CD4-positive, alpha-beta T cell treated with Interleukin-12 subunit alpha and Interleukin-12 subunit beta, for 1 hour (primary cell): Measurements from ENCODE around the gene ARRDC5.
A peak's percentile ranks its signal among the peaks of the same experiment; 100 is the strongest.
"Not testable (repeated sequence)": the region's sequence is repeated elsewhere in the genome, so short reads cannot be mapped to it uniquely, and the experiment has no call there.

Experiments
- DNase-seq: peaks from one replicate; pipeline ENCODE4 v3.0.0-alpha.2; 2020

Gene ARRDC5

GRCh38 chr19:4867534-4868285 is 35.0 kb downstream of the ARRDC5 start, which contains the start of gene PLIN3:
TSS of gene PLIN3 (minus strand) at chr19:4867667. CDS start at chr19:4861394, 6,273 bp downstream.
- DNase-seq = peak; percentile 92

- DNase-seq = peak; percentile 62
Measured at GRCh38 chr19:4866595-4867424, 35.9 kb downstream of the ARRDC5 start.

GRCh38 chr19:4861147-4861546 is 41.5 kb downstream of the ARRDC5 start:
- no peak for DNase-seq

- DNase-seq = no peak
Measured at GRCh38 chr19:4859697-4860096, 43.0 kb downstream of the ARRDC5 start.

- DNase-seq = not testable (repeated sequence)
Measured at GRCh38 chr19:4856468-4856867, 46.2 kb downstream of the ARRDC5 start.

GRCh38 chr19:4853506-4853905 is 49.2 kb downstream of the ARRDC5 start:
- DNase-seq = not testable (repeated sequence)

- DNase-seq = no peak
Measured at GRCh38 chr19:4852484-4852883, 50.2 kb downstream of the ARRDC5 start.

GRCh38 chr19:4851551-4852290 is 51.0 kb downstream of the ARRDC5 start:
- peak; percentile 76 for DNase-seq

GRCh38 chr19:4849019-4849418 is 53.7 kb downstream of the ARRDC5 start:
- no peak for DNase-seq

GRCh38 chr19:4847190-4847973 is 55.3 kb downstream of the ARRDC5 start:
- no peak for DNase-seq

- not testable (repeated sequence) for DNase-seq
Measured at GRCh38 chr19:4845975-4846374, 56.7 kb downstream of the ARRDC5 start.

- DNase-seq = no peak
Measured at GRCh38 chr19:4844348-4845179, 58.1 kb downstream of the ARRDC5 start.

- DNase-seq = no peak
Measured at GRCh38 chr19:4843647-4843965, 59.1 kb downstream of the ARRDC5 start.
